ENCODE measurements around the gene MRNIP.

MRNIP gene

DNA sequence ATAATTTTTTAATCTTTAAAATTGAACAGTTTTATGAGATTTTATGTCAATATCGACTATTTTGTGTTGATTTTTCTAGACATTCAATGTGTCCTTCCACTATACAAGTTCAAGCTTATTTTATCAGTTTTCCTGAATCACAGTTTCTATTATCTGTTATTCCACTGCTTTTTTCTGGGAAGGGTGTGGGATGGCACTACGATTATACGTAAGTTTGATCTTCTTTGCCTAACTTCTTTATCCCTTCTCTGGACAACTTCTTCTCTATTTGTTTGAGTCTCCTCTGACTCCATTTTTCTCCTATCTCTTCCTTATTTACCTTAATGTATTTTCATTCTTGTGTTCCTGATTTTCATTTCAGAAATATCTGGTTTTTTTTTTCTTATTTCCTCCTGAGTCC is 24.5 kb upstream of the MRNIP start:
- Histone ChIP-seq H3K27me3 (ENCODE audit: insufficient read depth, poor library complexity, severe bottlenecking) (no peaks in the 10 kb centered on the region), H3K4me3 (replicated peaks; ENCODE audit: insufficient read depth, low read length) (no peak overlapping the region), H3K27ac (replicated peaks) (no peak overlapping the region)
- DNase-seq (ENCODE audit: low read depth in 1 of 2, low spot score in 1 of 2) = no peak
- TF ChIP-seq POLR2AphosphoS5 (IDR thresholded peaks at IDR 0.05; ENCODE audit: low read depth) (no peak), GABPA (IDR thresholded peaks at IDR 0.05; ENCODE audit: low read depth) (no peak), SPI1 (IDR thresholded peaks at IDR 0.05; ENCODE audit: borderline replicate concordance, low read depth) (no peak)
- TF ChIP-seq, protein P1, sequence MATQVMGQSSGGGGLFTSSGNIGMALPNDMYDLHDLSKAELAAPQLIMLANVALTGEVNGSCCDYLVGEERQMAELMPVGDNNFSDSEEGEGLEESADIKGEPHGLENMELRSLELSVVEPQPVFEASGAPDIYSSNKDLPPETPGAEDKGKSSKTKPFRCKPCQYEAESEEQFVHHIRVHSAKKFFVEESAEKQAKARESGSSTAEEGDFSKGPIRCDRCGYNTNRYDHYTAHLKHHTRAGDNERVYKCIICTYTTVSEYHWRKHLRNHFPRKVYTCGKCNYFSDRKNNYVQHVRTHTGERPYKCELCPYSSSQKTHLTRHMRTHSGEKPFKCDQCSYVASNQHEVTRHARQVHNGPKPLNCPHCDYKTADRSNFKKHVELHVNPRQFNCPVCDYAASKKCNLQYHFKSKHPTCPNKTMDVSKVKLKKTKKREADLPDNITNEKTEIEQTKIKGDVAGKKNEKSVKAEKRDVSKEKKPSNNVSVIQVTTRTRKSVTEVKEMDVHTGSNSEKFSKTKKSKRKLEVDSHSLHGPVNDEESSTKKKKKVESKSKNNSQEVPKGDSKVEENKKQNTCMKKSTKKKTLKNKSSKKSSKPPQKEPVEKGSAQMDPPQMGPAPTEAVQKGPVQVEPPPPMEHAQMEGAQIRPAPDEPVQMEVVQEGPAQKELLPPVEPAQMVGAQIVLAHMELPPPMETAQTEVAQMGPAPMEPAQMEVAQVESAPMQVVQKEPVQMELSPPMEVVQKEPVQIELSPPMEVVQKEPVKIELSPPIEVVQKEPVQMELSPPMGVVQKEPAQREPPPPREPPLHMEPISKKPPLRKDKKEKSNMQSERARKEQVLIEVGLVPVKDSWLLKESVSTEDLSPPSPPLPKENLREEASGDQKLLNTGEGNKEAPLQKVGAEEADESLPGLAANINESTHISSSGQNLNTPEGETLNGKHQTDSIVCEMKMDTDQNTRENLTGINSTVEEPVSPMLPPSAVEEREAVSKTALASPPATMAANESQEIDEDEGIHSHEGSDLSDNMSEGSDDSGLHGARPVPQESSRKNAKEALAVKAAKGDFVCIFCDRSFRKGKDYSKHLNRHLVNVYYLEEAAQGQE (IDR thresholded peaks at IDR 0.05; ENCODE audit: insufficient replicate concordance, low read depth) = no peak
- TF ChIP-seq, protein P2, sequence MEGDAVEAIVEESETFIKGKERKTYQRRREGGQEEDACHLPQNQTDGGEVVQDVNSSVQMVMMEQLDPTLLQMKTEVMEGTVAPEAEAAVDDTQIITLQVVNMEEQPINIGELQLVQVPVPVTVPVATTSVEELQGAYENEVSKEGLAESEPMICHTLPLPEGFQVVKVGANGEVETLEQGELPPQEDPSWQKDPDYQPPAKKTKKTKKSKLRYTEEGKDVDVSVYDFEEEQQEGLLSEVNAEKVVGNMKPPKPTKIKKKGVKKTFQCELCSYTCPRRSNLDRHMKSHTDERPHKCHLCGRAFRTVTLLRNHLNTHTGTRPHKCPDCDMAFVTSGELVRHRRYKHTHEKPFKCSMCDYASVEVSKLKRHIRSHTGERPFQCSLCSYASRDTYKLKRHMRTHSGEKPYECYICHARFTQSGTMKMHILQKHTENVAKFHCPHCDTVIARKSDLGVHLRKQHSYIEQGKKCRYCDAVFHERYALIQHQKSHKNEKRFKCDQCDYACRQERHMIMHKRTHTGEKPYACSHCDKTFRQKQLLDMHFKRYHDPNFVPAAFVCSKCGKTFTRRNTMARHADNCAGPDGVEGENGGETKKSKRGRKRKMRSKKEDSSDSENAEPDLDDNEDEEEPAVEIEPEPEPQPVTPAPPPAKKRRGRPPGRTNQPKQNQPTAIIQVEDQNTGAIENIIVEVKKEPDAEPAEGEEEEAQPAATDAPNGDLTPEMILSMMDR (IDR thresholded peaks at IDR 0.05; ENCODE audit: insufficient read depth, low read length) = no peak

DNA sequence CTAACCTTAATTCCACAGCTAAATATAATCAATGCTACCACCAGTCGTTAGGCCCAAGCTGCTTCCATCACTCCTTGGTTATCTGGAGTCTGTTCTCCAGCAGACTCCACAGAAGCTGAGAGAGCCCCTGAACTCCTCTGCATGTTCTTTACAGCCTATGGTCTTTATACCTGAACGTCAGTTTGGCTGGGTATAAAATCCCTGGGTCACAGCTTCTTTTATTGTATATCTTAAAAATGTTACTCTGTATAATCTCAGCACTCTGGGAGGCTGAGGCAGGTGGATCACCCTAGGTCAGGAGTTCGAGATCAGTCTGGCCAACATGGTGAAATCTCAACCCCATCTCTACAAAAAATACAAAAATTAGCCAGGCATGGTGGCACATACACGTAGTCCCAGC is 23.7 kb upstream of the MRNIP start:
- no peak overlapping the region for H3K4me3 ChIP-seq (replicated peaks; ENCODE audit: insufficient read depth, low read length)
- no peak for DNase-seq (ENCODE audit: low read depth in 1 of 2, low spot score in 1 of 2)
- no peak for TF ChIP-seq GABPA (IDR thresholded peaks at IDR 0.05; ENCODE audit: low read depth)
- no peak overlapping the region for H3K27ac ChIP-seq (replicated peaks)
- no peaks in the 10 kb centered on the region for H3K27me3 ChIP-seq (ENCODE audit: insufficient read depth, poor library complexity, severe bottlenecking)

DNA sequence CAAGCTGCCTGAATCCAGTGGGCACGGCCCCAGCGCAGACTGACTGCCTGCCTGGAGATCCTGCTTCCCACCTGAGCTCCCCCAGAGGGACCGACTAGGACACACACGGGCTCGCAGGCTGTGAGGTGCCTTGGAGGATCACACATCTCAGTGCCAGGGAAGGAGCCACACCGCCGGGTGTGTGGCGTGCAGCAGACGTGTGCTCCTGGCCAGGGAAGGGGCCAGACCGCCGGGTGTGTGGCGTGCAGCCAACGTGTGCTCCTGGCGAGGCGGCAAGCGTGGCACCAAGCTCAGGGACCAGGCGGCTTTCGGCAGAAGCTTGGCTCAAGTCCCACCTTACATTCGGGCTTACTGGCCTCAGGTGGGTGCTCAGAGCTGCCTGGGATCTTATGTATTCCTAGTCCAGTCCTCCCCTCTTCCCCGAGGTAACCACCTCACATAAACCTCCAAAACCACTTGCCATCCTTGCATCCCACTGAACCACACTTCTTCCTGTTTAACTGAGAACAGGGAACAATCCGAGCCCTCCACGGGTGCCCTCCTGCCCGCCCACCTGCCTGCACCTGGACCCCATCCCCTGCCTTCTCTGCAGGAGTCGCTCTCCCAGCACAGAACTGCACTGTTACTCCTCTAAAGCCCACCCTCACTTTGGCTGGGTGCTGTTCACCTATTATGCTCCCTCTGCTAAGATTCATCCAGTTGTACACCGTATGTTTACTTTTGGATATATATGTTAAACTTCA is 22.4 kb upstream of the MRNIP start:
- no peaks in the 10 kb centered on the region for H3K27me3 ChIP-seq (ENCODE audit: insufficient read depth, poor library complexity, severe bottlenecking)
- no peak overlapping the region for H3K27ac ChIP-seq (replicated peaks)
- no peak for DNase-seq (ENCODE audit: low read depth in 1 of 2, low spot score in 1 of 2)
- H3K4me3 ChIP-seq (replicated peaks; ENCODE audit: insufficient read depth, low read length) = no peak overlapping the region
- TF ChIP-seq, protein P1 (IDR thresholded peaks at IDR 0.05; ENCODE audit: insufficient replicate concordance, low read depth) = no peak
- TF ChIP-seq POLR2AphosphoS5 (IDR thresholded peaks at IDR 0.05; ENCODE audit: low read depth) (no peak), GABPA (IDR thresholded peaks at IDR 0.05; ENCODE audit: low read depth) (no peak), SPI1 (IDR thresholded peaks at IDR 0.05; ENCODE audit: borderline replicate concordance, low read depth) (no peak)
- TF ChIP-seq, protein P2 (IDR thresholded peaks at IDR 0.05; ENCODE audit: insufficient read depth, low read length) = no peak

DNA sequence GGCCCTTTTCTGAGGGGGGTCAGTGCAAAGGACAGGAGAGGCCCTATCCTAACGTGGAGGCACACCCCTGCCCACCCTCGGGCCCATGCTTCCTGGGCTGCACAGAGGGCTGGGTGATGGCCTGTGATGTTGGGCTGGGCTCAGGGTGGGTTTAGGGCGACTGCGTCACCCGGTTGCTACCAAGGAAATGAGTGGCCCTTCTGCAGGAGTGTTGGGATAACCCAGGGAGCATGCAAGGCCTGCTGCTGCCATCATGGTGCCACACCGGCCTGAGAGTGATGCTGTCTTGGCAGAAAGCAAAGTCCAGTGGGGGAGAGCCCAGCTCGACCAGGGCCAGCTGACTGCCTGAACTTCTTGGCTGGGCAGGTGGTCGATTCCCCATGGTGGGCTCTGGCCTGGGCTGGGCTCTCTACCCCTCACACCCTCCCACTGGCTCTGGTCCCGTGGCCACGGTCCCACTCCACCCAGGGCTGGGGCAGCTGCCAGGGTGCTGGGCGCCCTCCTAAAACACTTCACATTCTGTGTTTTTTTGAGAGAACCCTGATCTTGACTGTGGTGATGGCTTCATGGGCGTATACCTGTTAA is 21.5 kb upstream of the MRNIP start:
- TF ChIP-seq, protein P1 (IDR thresholded peaks at IDR 0.05; ENCODE audit: insufficient replicate concordance, low read depth) = no peak
- TF ChIP-seq GABPA (IDR thresholded peaks at IDR 0.05; ENCODE audit: low read depth) = no peak
- TF ChIP-seq, protein P2 (IDR thresholded peaks at IDR 0.05; ENCODE audit: insufficient read depth, low read length) = no peak
- TF ChIP-seq POLR2AphosphoS5 (IDR thresholded peaks at IDR 0.05; ENCODE audit: low read depth) = no peak
- Histone ChIP-seq H3K27ac (replicated peaks) (no peak overlapping the region), H3K4me3 (replicated peaks; ENCODE audit: insufficient read depth, low read length) (no peak overlapping the region), H3K27me3 (ENCODE audit: insufficient read depth, poor library complexity, severe bottlenecking) (no peaks in the 10 kb centered on the region)
- DNase-seq (ENCODE audit: low read depth in 1 of 2, low spot score in 1 of 2) = no peak

Data from HL-60 (cell line).